PC-3 (cell line): Measurements from ENCODE around the gene TMEM98. TPM values are rescaled to one million over a fixed set of nuclear protein-coding genes. Genes with fewer than 3 reads are reported as not detected.
A peak's percentile ranks its signal among the peaks of the same experiment; 100 is the strongest.

Source experiments
- ATAC-seq: fragments of 200-7000 bp; cut with Tn5 transposase; 2 replicates; pipeline ENCODE4 v1.9.1; 2020; ENCODE audit warnings: mild to moderate bottlenecking, moderate library complexity
- BruUV-seq: library from RNA; stranded (reverse); fragments of 400-500 nt; replicated peaks from 2 replicates; lab custom pipeline; 2021; lab: Mats Ljungman, UMichigan
- CTCF ChIA-PET: fragments of 300-600 bp; sonication (Branson Sonifier 250); formaldehyde crosslinking; loops from one replicate; lab custom pipeline; 2022; ENCODE audit warnings: antibody characterized with exemption; lab: Charles Lee
- POLR2A ChIA-PET: fragments of 300-600 bp; sonication (Branson Sonifier 250); formaldehyde crosslinking; loops from one replicate; lab custom pipeline; 2022; ENCODE audit warnings: antibody characterized with exemption; ENCODE audit not compliant: unreplicated experiment; lab: Charles Lee
- DNase-seq: peaks from one replicate; pipeline ENCODE4 v3.0.0-alpha.2; 2015
- H2AFZ ChIP-seq: fragments of 300-600 bp; sonication (generic); 2 replicates; pipeline ENCODE4 v1.6.0; 2016; ENCODE audit warnings: antibody characterized with exemption, low read length
- H3F3A ChIP-seq: fragments of 300-600 bp; sonication (generic); one replicate; pipeline ENCODE4 v1.6.0; 2017; ENCODE audit warnings: antibody characterized with exemption, low read length, control low read depth, mild to moderate bottlenecking; ENCODE audit not compliant: unreplicated experiment
- H3K27ac ChIP-seq: fragments of 300-600 bp; sonication (generic); 2 replicates; pipeline ENCODE4 v1.5.1; 2016; ENCODE audit warnings: mild to moderate bottlenecking, low read length
- H3K27me3 ChIP-seq: fragments of 300-600 bp; sonication (generic); 2 replicates; pipeline ENCODE4 v1.6.1; 2016; ENCODE audit warnings: low read length, mixed read lengths
- H3K36me3 ChIP-seq: fragments of 300-600 bp; sonication (generic); 2 replicates; pipeline ENCODE4 v1.6.1; 2016; ENCODE audit warnings: low read depth, mixed run types, low read length, mixed read lengths
- H3K4me1 ChIP-seq: fragments of 300-600 bp; sonication (generic); 2 replicates; pipeline ENCODE4 v1.5.1; 2016; ENCODE audit warnings: low read length; ENCODE audit not compliant: insufficient read depth
- H3K4me2 ChIP-seq: fragments of 300-600 bp; sonication (generic); 2 replicates; pipeline ENCODE4 v1.6.0; 2016; ENCODE audit warnings: low read length
- H3K4me3 ChIP-seq: fragments of 300-600 bp; sonication (generic); 2 replicates; pipeline ENCODE4 v1.5.1; 2016; ENCODE audit warnings: mild to moderate bottlenecking, low read length, mixed read lengths
- H3K79me2 ChIP-seq: fragments of 300-600 bp; sonication (generic); 2 replicates; pipeline ENCODE4 v1.6.1; 2017; ENCODE audit warnings: low read length, mixed read lengths
- H3K9ac ChIP-seq: fragments of 300-600 bp; sonication (generic); 2 replicates; pipeline ENCODE4 v1.6.0; 2016; ENCODE audit warnings: mild to moderate bottlenecking, low read length
- H3K9me2 ChIP-seq: fragments of 300-600 bp; sonication (generic); replicated peaks from 2 replicates; pipeline ENCODE4 v1.6.1; 2016; ENCODE audit warnings: mixed run types, low read length, mixed read lengths
- H3K9me3 ChIP-seq: fragments of 300-600 bp; sonication (generic); 2 replicates; pipeline ENCODE4 v1.6.1; 2016; ENCODE audit warnings: low read length, mixed read lengths
- H4K20me1 ChIP-seq: fragments of 300-600 bp; sonication (generic); 2 replicates; pipeline ENCODE4 v1.6.1; 2016; ENCODE audit warnings: low read length, mixed read lengths
- EZH2 ChIP-seq: fragments of 300-600 bp; sonication (generic); IDR thresholded peaks from one replicate; pipeline ENCODE4 v1.6.1; 2017; ENCODE audit warnings: antibody characterized with exemption, mild to moderate bottlenecking, low read length; ENCODE audit not compliant: unreplicated experiment
- EZH2phosphoT487 ChIP-seq: fragments of 300-600 bp; sonication (generic); IDR thresholded peaks from 2 replicates; pipeline ENCODE4 v1.6.1; 2018; ENCODE audit warnings: mild to moderate bottlenecking, antibody characterized with exemption, low read length, borderline replicate concordance
- intact Hi-C: fragments of 100-400 bp; cut with micrococcal nuclease; formaldehyde crosslinking; loops from 2 replicates; pipeline ENCODE4 v1.9.0; 2023
- total RNA-seq: library from RNA; depleted of rRNA; stranded (reverse); fragments of >200 nt; gene quantifications from 2 replicates; pipeline ENCODE4 v1.2.3, GENCODE V29; 2014
- TF ChIP-seq, protein P1 (sequence below): fragments of 300-600 bp; sonication (generic); conservative IDR thresholded peaks from 2 replicates; pipeline ENCODE4 v1.5.1; 2017; ENCODE audit warnings: antibody characterized with exemption, low read depth, mild to moderate bottlenecking, low read length

TMEM98 gene
- total RNA-seq, 1 experiment from 2014 or later, result 59.4 TPM

DNA sequence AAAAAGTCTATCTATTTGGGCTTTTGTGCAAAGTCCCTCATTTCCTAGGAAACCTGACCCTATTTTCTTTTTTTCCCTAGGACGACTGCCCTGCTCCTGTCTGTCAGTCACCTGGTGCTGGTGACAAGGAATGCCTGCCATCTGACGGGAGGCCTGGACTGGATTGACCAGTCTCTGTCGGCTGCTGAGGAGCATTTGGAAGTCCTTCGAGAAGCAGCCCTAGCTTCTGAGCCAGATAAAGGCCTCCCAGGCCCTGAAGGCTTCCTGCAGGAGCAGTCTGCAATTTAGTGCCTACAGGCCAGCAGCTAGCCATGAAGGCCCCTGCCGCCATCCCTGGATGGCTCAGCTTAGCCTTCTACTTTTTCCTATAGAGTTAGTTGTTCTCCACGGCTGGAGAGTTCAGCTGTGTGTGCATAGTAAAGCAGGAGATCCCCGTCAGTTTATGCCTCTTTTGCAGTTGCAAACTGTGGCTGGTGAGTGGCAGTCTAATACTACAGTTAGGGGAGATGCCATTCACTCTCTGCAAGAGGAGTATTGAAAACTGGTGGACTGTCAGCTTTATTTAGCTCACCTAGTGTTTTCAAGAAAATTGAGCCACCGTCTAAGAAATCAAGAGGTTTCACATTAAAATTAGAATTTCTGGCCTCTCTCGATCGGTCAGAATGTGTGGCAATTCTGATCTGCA is 12.9 kb downstream of the TMEM98 start:
- Histone ChIP-seq H2AFZ (no peak overlapping the region), H3K27ac (no peak overlapping the region), H3K36me3 (no peaks in the 10 kb centered on the region), H3F3A (no peaks in the 10 kb centered on the region), H3K9me3 (no peaks in the 10 kb centered on the region), H3K4me2 (no peak overlapping the region), H3K9me2 (no peaks in the 10 kb centered on the region), H4K20me1 (no peaks in the 10 kb centered on the region), H3K9ac (no peak overlapping the region), H3K79me2 (no peaks in the 10 kb centered on the region), H3K27me3 (no peaks in the 10 kb centered on the region), H3K4me1 (peaks cover 19% of the 10 kb centered on the region), H3K4me3 (no peak overlapping the region)
- ATAC-seq, result no peak
- TF ChIP-seq, protein P1, sequence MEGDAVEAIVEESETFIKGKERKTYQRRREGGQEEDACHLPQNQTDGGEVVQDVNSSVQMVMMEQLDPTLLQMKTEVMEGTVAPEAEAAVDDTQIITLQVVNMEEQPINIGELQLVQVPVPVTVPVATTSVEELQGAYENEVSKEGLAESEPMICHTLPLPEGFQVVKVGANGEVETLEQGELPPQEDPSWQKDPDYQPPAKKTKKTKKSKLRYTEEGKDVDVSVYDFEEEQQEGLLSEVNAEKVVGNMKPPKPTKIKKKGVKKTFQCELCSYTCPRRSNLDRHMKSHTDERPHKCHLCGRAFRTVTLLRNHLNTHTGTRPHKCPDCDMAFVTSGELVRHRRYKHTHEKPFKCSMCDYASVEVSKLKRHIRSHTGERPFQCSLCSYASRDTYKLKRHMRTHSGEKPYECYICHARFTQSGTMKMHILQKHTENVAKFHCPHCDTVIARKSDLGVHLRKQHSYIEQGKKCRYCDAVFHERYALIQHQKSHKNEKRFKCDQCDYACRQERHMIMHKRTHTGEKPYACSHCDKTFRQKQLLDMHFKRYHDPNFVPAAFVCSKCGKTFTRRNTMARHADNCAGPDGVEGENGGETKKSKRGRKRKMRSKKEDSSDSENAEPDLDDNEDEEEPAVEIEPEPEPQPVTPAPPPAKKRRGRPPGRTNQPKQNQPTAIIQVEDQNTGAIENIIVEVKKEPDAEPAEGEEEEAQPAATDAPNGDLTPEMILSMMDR, result no peak
- TF ChIP-seq EZH2phosphoT487 (no peak), EZH2 (no peak)
- DNase-seq, result no peak
- intact Hi-C loops, result no loop called here
- BruUV-seq, result no TSS peak
- ChIA-PET CTCF (interaction anchor here (0.5 to 1.3 kb wide), 3 partner anchors 21 to 86 kb away, joined by 3 to 6 read pairs (median 3); no protein-coding TSS in a partner anchor), POLR2A (no interaction called here)

DNA sequence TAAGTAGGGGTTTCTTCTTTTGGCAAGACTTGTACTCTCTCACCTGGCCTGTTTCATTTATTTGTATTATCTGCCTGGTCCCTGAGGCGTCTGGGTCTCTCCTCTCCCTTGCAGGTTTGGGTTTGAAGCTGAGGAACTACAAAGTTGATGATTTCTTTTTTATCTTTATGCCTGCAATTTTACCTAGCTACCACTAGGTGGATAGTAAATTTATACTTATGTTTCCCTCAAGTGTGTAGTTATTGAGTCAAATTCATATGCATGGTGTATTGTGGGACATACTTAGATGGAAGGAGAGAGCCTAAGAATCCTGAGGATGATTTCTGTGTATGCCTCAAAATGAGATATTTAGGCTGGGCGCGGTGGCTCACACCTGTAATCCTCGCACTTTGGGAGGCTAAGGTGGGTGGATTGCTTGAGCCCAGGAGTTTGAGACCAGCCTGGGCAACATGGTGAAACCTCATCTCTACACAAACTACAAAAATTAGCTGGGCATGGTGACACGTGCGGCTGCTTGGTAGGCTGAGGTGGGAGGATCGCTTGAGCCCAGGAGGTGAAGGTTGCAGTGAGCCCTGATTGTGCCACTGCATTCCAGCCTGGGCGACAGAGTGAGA is 13.6 kb downstream of the TMEM98 start:
- no peak overlapping the region for H3K27ac ChIP-seq
- H3K4me1 ChIP-seq, result peaks cover 19% of the 10 kb centered on the region
- H3K4me2 ChIP-seq, result no peak overlapping the region
- H2AFZ ChIP-seq, result no peak overlapping the region
- peak; percentile 29 for DNase-seq
- no peaks in the 10 kb centered on the region for H4K20me1 ChIP-seq
- H3K36me3 ChIP-seq, result no peaks in the 10 kb centered on the region
- ChIA-PET CTCF (interaction anchor here (0.5 to 1.3 kb wide), 3 partner anchors 21 to 85 kb away, joined by 3 to 6 read pairs (median 3); no protein-coding TSS in a partner anchor), POLR2A (no interaction called here)
- H3K9me3 ChIP-seq, result no peaks in the 10 kb centered on the region
- no peaks in the 10 kb centered on the region for H3K9me2 ChIP-seq
- TF ChIP-seq, protein P1, result peak; percentile 56
- no peak for TF ChIP-seq EZH2
- BruUV-seq, result no TSS peak
- ATAC-seq, result no peak
- H3K9ac ChIP-seq, result no peak overlapping the region
- no peaks in the 10 kb centered on the region for H3K27me3 ChIP-seq
- no peaks in the 10 kb centered on the region for H3K79me2 ChIP-seq
- H3K4me3 ChIP-seq, result no peak overlapping the region
- H3F3A ChIP-seq, result no peaks in the 10 kb centered on the region
- intact Hi-C loops, result no loop called here

DNA sequence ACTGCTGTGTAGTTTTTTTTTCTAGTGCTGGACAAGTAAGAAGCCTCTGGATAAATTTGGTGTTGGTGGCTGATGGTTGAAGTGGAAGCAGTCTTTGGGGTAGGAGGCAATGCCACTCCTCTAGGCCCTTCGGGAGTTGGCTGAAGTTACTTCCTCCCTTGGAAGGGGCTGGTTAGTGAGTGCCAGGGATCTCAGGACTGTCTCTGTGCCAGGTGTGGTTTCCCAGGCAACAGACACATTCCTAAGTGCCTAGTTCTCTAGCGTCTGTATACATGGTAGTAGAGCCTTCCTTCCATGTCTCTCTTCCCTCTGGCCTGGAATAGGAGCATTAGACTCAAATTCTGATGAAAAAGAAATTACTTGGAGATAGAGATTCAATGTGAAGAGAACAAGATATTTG is 15.3 kb downstream of the TMEM98 start:
- H3K9ac ChIP-seq, result no peak overlapping the region
- DNase-seq, result no peak
- intact Hi-C loops, result no loop called here
- H3K4me1 ChIP-seq, result peaks cover 16% of the 10 kb centered on the region
- H3K27ac ChIP-seq, result no peak overlapping the region
- no peaks in the 10 kb centered on the region for H4K20me1 ChIP-seq
- no peaks in the 10 kb centered on the region for H3K9me2 ChIP-seq
- ChIA-PET POLR2A (no interaction called here), CTCF (no interaction called here)
- no peaks in the 10 kb centered on the region for H3K36me3 ChIP-seq
- no peak overlapping the region for H3K4me2 ChIP-seq
- H3K4me3 ChIP-seq, result no peak overlapping the region
- no peaks in the 10 kb centered on the region for H3K27me3 ChIP-seq
- TF ChIP-seq EZH2, result no peak
- TF ChIP-seq, protein P1, result no peak
- TF ChIP-seq EZH2phosphoT487, result no peak
- H3K9me3 ChIP-seq, result no peaks in the 10 kb centered on the region
- H3K79me2 ChIP-seq, result no peaks in the 10 kb centered on the region
- no TSS peak for BruUV-seq
- no peak for ATAC-seq
- H2AFZ ChIP-seq, result no peak overlapping the region
- H3F3A ChIP-seq, result no peaks in the 10 kb centered on the region
